Inflammatory macrophage treated with lipopolysaccharide for 1 hour (primary cell): ENCODE data around the gene GK2.

Experiments used
- DNase-seq, 2 donors: peaks; one replicate each; pipeline ENCODE4 v3.0.0-alpha.2; 2020 to 2022

GK2 gene

DNA sequence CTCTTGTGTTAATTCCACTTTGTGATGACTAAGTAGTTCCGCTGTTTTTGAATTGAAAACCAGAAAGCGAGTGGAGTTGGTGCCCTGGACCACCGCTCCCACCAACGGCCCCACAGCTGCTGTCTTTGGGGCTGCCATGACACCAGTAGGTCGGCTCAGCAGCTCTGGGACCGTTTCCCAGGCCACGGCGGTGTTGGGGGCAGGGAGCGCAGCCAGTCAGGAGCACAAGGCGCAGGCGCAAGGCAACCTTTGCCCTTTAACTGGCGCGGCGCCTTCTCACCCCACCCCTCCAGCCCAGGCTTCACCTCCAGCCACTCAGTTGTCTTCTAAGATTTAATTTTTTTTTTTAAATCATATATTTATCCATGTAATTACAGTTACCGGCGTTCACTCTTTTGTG, at the start of gene GK2:
GK2 (minus strand) TSS at position 166 of the 400 bp plus-strand sequence; CDS start at position 138, 28 bp downstream.
- no peak for DNase-seq

DNA sequence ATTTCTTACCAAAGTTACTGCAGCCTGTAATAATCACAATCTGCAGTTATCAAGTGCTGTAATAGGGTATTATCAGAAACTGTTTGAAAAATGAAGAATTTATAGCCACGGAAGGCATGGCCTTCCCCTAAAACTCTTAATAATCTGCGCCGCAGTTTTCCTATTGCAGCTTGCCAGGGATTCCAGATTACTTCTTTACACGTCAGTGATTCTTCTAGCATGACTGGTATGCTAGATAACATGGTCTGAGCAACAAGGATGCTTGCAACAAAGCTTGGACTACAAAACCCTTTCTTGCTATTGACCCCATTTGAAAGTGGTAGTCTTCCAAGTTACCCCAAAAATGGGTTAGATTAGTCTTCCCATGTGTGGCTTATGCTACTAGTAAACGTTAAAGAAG, 47.2 kb upstream of the GK2 start:
- no peak for DNase-seq

DNA sequence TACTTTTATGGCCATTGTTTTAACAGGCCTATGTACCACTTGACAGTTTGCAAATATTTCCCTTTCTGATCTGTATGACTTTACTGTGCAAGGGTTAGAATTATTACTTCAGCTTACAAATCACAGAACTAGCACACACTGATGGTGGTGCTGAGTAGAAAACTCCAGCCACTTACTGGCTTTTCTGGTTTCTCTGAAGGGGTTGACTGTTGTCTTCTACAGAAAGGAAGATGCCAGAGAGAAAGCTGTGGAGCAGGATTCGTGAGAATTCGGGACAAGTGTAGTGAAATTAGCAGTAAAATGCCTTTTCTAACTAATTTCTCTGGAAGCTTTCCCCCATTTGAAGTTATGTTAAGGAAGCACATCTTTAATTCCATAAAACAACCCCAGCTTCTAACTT, 46.6 kb upstream of the GK2 start:
- DNase-seq = no peak

DNA sequence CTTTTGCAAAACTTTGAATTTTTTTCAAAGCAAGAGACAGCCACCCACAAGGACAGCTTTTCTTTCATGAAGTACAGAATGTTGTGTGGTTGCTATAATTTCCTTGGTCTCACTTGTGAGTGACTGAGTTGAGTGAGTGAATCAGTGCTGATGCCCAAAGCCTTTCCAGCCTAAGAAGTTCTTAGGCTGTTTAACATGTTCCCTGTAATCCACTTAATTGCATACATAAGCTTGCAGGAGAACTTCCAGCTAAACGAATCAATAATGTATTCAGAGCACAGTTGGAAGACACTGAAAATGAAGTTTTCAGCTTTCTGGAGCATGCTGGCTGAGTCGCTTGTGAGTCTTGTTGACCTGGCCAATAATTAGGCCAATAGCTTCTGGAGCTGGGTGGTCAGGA, 42.0 kb upstream of the GK2 start:
- DNase-seq = no peak

DNA sequence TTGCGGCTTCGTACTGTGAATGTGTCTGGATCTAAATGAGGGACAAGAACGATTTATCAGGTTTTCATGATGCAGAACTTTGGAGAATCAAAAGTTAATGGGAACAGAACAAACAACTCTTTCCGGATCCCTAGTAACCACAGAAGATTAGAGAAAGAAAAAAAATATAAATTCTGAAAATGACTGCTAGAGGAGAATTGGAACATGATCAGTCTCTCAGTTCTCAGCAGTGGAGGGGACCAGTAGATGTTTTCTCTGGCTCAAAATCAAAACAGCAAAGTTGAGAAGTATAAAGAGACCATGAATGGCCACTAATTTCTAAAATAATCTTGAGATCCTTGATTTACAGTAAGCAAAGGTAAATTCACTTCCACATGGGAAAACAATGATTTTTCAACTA, 38.1 kb upstream of the GK2 start:
- no peak for DNase-seq

DNA sequence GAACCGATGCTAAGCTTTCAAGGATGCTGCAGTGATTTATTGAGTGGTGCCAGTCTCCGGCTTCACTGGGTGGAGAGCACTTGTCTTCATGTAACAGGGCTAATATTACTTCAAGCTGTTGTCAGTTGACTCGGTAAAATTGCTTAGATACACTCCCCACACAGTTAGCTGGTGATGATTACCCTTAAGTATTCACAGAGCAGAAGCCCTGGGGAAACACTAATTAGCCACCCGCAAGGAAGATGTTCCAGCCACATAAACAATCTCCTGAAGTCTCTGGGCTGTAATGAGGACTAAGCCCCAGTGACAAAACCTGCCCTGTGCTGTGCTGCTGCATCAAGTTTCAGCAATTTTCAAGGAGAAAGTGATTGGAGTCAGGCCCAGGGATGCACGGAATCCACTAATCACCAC, 37.3 kb upstream of the GK2 start:
- no peak for DNase-seq

DNA sequence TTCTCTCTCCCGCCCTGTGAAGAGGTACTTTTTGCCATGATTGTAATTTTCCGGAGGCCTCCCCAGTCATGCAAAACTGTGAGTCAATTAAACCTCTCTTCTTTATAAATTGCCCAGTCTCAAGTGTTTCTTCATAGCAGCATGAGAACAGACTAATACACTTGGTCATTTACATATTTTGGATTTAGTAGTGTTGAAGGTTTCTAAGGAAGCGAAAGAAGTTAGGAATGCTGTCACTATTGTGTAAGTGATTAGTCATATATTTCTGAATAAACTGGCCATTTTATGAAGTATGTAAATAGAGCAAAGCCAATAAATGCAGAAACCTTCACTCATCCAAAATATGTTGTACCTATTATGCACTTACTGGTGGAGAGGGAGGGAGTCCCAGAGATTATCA, 34.4 kb upstream of the GK2 start:
- DNase-seq = no peak

DNA sequence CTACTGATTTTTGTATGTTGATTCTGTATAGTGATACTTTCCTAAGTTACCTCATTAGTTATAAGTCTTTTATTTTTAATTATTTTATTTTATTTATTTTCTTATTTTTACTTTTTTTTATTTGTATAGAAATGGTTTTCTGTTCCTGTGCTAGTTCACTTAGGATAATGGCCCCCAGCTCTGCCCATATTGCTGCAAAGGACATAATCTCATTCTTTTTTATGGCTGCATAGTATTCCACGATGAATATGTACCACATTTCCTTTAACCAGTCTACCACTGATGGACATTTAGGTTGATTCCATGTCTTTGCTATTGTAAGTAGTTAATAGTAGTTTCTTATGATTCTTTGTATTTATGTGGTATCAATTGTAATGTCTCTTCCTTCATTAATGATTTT, 31.5 kb upstream of the GK2 start:
- DNase-seq = no peak

DNA sequence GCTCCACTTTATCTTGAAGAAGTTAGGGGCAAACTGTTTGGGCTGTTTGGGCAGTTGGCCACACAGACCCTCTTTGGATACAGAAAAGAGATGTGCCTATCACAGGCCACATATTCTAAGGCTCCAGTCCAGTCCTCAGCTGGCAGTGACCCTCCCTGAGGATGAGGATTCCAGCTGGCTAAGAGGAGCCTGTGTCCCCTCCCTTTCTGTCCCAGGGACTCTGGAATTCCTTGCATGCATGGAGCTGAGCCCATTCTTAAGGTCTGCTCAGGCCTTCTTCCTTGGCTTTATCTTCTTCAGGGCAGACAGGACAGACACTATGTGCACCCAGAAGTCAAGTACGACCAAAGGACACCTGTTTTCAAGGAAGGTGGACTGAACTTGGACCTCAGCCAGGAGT, 23.8 kb upstream of the GK2 start:
- DNase-seq = no peak

DNA sequence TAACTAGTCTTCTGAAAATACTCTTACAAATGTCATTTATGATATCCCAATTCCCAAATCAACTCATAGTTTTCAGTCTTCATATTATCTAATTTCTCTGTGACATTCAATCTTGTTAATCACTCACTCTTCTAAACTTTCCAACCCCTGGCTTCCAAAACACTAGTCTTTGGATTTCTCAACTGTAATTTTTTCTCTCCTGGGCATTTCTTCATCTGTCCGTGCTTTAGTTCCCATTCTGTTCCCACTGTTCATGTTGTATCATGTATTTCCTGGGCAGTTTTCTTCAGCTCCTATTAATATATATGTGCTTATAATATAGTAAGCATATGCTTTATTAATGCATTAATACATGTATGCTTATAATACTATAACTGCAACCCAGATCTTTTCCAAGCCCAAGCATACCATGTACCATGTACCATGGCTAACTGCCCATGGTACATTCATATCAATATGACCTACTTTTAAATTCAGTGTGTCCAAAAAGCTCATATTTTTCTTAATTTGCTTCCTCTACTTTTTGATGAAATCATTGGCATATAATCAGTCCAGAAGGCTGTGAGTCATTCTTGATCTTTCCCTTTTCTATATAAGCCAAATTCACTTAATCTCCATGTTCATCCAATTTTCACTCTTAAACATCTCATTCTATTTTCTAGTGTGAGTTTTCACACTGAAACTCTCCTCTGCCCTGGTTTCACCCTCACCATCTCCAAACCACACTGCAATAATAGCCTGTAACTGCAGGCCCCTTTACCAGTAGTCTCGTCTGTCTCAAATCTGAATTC, 21.3 kb upstream of the GK2 start:
- no peak for DNase-seq

DNA sequence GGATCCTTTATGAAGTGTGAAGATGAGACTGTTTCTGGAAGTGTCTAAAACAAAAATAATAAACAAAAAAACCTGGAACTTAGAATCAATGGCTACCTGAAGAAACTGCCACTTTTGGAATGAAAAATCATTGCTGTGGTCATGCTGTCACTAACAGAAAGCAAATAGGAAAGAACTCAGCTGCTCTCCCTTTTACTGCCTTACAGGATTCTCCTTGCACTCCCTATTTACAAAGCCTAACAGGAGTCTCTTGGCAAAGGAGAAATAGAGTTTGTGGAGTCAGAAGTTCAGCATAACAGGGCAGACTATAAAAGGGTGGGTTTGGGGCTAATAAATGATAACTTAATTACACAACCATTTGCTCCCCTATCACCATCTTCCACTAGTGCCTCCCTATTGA, 19.0 kb upstream of the GK2 start:
- DNase-seq = no peak

DNA sequence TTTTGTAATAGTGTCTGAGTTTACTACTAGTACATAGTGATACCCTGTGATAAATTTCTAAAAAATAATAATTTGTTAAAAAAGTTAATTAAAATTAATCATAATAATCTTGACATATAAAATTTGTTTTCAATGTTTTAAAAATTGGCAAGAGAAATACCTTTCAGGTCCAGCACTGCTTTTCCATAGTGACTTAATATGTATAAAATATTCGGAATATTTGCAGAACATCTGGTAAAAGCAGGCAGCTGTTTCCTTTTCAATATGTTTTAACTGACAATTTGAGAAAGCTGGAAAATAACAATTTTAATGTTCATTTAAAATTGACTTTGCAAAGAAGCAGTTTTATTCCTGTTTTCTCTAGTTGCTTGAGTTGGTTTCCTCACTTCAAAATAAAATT, 17.6 kb upstream of the GK2 start:
- no peak for DNase-seq

DNA sequence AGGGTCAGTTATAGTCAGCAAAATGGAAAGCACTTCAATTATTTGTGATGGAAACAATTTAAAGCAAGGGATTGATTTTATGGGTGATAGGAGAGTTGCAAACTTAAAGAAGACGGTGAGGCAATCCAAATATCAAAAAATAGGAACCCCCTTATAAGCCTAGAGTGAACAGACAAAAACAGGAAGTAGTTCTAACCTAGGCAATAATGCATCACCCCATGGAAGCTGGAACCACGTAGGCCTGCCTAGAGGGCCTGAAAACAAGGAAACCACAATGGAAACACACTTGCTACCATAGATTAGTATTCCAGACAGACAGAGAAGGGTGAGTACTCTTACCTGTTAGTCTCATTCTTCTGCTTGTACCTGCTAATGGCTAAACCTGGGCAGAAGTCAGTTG, 13.5 kb upstream of the GK2 start:
- peak in 1 of 2 donors; percentile 4 for DNase-seq

DNA sequence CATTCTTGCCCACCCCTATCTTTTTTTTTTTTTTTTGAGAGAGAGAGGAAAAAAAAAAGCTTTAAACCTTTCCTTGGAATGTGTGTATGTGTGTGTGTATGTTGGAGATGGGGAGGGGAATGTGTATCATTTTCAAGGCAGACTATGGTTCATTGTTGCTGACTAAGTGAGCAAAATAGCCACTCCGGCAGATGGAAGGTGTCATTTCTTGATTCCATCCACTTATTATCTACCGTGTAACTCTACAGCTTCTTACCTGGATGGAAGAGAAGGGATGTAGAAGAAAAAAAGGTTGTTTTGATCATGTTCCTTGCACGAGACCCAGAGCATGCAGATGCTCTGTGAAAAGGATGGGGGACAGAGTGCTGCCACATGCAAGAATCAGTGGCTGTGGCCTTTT, 5.9 kb upstream of the GK2 start:
- no peak for DNase-seq

DNA sequence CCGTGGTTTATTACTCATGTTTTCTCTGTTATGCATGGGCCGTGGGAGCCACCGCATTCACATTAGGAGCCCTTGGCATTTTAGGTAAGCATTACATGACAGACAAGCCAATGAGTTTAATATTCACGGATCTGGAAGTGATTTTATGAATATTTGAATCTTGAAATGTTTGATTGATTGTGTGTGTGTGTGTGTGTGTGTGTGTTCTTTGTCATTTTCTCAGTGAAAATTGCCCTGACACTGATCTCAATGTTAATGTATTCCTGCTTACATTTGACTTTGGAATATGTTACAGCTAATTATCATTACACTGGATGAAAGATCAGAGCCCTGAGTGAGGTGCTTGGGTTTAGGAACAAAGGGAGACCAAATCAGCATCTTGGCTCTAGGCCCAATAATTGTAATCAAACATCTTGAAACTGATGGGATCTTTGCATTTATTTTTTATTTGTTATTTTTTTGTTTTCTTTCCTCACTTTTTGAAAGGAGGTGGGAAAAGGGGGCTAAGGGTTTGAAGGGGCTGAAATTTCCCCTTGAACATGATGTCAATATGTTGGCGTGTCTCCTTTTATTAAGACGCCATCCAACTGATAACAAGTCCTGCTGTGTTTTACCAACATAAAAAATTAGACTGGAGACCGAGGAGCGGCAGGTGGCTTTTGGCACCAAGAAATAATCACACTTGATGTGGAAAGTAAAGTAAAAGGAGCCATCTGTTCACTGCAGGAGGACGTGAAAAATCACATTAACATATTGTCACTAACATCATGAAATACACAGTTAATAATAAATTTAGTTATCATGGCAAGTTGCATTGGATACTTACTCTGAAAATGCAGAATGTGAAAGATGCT, 5.2 kb upstream of the GK2 start:
- DNase-seq = no peak

DNA sequence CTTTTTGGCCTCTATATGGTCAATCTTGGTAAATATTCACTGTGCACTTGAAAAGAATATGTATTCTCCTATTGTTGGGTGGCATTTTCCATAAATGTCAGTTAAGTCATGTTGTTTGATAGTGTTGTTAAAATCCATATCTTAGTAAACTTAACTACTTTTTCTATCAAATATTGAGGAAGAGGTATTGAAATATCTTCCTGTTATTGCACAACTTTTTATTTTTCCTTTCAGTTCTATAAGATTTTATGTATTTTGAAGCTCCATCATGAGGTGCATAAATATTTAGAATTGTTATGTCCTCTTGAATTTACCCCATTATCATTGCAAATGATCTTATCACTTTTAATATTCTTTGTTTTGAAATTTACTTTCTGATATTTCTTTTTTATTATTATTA, 3.4 kb downstream of the GK2 start:
- DNase-seq = no peak

DNA sequence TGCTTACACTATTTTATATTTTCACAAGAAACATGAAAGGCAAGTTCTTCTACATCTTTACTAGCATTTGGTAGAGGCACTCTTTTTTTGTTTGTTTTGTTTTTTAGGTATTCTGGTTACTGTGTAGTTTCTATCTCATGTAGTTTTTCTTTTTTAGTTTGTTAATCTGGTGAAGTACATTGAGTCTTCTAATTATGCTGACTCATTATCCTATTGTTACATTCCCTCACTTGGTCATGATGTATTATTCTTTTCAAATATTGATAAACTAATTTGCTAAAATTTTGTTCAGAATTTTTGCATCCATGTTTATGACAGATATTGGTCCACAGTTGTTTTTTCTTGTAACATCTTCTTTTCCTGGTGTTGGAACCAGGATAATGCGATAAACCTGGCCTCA, 4.7 kb downstream of the GK2 start:
- no peak for DNase-seq

DNA sequence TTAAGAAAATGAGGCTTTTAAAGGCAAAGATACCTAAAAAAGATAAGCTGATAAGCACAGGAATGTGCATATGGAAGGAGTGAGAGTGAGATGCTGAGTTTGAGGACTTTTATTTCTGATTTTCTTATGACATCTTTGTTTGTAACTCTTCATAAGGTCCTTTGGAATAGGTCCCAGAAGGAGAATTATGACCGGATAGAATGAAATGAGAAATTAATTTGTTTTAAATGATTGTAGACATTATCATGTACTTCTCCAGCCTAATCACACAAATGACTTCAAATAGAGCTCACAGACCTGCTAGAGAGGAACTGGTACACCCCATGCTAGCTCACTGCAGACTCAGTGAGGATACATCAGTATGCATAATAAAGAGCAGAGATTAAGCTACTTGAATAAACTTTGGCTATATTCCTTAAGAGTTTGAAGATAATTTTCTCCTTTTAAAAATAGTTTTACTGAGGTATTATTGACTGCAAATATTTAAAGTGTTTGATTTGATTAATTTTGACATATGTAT, 5.6 kb downstream of the GK2 start:
- DNase-seq = no peak

DNA sequence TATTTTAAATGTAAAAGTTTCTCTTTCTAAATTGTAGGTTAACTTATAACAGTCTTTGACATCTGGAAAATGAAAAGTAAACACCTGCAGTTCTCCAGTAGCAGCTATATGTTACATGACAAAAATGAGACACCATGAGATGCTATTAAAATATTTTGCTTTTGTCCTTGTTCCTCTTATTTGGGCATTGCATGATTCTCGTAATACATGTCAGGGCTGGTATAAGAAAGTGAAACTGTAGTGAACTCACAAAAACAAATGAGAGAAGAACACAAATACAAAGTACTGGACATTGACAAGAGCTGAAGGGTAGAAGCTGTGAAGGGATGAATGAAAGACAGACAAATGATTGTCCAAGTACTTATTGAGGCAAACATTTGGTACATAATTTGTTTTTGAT, 9.0 kb downstream of the GK2 start:
- DNase-seq = no peak

DNA sequence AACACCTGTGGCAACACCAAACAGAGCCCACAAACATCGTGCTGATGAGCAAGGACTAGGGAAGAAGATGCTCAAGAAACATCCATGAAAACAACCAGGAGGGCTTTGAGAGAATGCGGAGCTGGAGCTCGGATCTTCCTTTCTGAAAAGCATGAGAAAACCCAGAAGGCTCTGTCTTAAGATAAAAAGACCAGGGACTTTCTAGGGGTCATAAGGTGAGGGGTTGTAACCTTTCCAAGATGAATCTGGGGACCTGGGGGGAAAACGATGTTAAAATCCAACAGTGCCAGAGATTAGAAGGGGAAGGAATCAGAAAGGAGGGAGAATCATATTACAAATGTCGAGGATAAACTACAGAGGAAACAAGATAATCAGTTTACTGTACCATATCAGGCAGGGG, 10.1 kb downstream of the GK2 start:
- DNase-seq = no peak

DNA sequence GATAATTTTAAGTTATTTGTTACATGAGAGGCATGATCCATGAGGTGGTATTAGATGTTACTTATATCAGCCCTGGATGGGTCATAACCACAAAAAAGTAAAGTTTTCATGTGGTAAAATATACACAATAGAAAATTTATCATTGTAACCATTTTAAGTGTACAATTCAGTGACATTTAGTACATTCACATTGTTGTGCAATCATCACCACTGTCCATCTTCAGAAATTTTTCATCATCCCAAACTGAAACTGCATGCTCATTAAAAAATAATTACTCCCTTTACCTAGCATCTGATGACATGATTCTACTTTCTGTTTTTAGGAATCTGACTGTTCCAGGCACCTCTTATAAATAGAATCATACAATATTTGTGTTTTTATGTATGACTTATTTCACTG, 11.2 kb downstream of the GK2 start:
- no peak for DNase-seq

DNA sequence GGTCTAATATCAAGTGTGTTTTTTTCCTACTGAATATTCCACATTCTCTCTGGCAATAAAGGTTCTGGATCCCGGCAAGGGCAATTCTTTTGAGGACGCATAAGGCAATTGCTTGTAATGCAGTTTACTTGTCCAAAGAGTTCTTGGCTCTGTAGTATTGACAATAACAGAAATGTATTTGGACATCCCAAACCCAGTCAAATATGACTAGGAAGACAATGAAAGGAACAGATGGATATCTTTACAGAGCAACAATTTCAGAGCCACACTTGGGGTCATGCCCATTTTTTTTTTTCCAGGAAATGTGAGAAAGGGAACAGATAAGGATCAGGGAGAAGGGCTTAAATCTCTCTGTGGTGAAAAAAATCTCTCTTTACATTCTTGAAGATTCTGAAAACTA, 12.2 kb downstream of the GK2 start:
- no peak for DNase-seq

DNA sequence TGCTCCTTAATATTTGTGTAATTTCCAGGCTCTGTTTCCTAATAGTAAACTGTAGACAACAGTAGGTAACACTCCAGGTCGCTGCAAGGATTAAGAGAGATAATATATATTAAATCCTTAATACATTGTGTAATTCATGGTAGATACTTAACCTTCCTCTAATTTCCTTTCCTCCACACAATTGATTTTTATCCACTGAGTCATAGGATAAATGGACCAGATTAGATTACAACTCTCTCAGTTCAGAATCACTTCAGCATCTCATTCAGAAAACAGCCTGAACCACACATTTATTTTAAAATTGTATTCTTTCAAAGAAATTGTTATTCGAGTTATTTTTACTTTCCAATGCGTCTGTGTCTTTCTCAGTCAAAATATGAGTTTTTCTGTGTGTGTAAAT, 17.1 kb downstream of the GK2 start:
- DNase-seq = no peak

DNA sequence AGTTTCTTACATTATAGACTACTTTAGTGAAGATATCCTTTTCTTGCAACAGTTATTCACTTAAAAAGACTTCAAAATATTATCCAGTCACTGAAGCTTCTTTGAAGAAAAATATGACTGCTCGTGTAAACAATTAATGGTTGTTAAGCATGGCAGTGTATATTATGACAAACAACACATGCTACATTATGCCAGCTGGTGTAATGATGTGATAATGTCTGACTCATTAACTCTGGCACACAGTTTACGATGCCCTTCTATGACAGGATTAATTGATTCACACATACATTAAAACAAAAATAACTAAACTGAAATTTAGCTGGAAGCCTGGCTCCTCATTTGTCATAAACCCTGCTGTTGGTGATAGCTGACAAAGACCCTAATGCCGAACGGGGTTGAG, 22.4 kb downstream of the GK2 start:
- DNase-seq = no peak
